HG02870 (cell line): ENCODE data around the gene PTAFR.

Experiments used
- ATAC-seq: cut with Tn5 transposase; IDR thresholded peaks from one replicate; pipeline ENCODE4 v1.9.1; 2021; ENCODE audit warnings: mild to moderate bottlenecking, moderate library complexity; ENCODE audit not compliant: unreplicated experiment

PTAFR gene

DNA sequence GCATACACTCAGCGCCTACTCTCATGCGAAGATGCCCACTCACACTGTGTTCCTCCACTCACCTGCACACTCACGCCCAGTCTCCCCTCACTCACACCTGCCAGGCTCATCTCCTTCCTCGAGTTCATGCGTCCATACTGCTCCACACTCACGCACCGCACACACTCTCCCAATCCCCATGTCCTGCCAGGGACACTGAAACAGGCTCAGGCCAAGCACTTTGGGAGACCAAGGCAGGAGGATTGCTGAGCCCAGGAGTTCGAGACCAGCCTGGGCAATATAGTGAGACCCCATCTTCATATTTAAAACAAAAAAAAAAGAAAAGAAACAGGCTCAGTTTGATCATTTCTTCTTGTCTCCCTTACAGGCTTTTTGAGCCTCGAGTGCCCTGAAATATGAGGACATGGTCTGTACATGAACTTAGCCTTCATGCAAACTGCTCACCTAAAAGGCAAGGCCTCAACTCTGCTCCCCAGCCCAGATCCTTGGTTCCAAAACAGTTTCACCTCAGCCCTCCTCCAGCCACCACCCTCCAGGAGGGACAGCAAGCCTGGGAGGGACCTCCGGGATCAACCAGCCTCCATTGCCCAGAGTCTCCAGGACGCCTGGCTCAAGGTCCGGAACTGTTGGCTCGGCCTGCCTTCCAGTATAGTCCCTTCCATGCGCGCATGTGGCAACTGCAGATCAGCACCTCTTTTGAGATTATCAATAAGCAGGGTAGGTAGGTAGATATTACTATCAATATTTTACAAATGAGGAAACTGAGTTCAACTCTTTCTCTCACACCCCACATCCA is 2.4 kb upstream of the PTAFR start:
- ATAC-seq, result no peak

DNA sequence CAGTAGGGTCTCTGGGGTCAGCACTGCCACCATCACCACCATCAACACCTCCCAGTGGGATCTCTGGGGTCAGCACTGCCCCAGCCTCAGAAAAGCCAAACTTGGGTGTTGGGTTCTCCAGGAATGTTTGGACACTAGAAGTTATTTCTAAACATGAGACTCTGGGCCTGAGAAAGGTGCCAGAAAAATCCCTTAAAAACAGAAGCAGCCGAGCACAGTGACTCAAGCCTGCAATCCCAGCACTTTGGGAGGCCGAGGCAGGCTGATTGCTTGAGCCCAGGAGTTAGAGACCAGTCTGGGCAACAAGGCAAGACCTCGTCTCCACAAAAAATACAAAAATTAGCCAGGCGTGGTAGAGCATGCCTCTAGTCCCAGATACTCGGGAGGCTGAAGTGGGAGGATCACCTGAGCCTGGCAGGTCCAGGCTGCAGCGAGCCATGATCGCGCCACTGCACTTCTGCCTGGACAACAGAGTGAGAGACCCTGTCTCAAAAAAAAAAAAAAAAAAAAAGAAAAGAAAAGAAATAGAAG is 470 bp downstream of the PTAFR start:
- no peak for ATAC-seq

DNA sequence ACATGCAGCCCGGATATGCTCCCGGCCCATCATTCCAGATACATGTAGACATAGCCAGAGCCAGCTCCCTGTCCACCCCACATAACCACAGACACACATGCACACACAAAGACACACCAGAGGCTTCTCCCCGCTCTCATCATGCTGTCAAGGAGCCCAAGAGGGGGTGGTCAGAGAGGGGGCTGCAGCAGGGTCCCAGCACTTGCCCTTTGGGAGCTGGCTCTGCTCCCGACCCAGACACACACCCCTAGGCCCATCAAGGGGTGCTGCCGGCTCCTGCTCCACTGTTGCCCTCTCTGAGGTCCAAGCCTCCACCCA is 2.6 kb downstream of the PTAFR start:
- no peak for ATAC-seq

DNA sequence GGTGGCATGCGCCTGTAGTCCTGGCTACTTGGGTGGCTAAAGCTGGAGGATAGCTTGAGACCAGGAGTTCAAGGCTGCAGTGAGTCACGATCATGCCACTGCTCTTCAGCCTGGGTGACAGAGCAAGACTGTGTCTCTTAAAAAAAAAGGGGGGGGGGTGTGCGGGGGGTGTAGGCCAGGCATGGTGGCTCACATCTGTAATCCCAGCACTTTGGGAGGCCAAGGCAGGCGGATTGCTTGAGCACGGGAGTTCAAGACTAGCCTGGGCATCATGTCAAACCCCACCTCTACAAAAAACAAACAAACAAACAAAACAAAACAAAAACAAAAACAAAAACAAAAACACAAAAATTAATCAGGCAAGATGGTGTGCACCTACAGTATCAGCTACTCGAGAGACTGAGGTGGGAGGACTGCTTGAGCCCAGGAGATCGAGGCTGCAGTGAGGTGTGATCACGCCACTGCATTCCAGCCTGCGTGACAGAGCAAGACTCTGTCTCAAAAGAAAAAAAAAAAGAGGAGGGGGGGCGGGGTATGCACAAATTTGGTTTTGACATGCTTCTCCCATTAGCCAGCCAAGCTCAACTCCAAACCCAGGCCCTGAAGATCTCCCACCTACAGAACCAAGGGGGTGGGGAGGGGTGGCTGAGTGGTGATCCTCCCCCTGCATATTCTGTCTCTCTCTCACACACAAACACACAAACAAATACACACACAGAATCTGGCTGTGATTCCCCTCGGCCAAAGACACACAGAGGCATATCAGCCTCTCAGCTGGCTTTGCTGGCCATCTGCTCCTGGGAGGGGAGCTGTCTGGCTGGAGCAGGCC is 3.1 kb downstream of the PTAFR start:
- ATAC-seq, result no peak

DNA sequence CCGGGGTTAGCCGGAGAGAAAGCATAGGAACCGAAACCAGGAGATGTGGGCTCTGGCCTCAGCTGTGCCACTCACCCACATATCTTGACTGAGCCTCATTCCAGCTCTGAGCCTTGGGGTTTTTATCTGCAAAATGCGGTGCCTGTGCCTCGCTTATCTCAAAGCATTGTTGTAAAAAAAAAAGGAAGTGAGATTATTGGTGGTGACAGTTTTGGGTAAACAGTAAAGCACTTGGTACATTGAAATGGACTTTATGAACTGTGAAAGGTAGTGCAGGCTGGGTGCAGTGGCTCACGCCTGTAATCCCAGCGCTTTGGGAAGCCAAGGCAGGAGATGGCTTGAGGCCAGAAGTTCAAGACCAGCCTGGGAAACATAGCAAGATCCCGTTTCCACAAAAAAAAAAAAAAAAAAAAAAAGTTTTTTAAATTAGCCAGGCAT is 3.8 kb downstream of the PTAFR start:
- ATAC-seq, result peak; percentile 49

DNA sequence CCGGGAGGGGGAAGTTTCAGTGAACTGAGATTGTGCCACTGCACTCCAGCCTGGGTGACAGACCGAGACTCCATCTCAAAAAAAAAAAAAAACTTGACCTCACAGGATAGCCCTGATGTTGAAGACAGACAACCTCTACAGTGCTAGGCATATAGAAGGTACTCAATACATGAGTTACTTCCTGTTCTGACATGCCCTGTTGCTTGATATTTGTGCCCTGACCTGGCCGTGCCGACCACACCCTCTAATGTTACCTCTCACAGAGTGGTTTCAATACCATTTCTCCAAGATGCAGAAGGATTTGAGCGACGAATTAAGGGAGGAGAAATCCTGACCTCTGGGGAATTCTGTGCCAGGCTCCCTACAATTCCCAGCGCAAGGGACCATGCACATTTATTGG is 5.2 kb downstream of the PTAFR start:
- ATAC-seq, result no peak

DNA sequence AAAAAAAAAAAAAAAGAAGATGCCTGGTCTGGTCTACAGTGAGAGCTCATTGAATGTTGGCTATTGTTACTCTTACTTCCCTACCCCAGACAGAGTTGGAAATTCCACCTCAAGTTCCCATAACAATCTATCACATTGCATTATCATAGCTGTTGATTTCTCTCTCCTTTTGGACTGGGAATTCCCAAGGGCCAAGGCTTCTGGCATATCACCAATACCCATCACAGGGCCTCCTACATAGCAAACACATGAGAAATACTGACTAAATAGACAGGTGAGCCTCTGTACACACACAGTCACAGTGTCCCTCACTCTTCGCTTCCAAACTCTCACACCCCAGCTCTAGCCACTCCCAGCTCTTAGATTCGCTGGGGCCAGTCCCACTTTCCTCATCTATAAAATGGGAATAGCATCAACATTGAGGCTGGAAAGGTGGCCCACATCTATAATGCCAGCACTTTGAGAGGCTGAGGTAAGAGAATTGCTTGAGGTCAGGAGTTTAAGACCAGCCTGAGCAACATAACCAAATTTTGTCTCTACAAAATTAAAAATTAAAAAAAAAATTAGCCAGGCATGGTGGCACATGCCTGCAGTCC is 6.4 kb downstream of the PTAFR start:
- ATAC-seq, result no peak

DNA sequence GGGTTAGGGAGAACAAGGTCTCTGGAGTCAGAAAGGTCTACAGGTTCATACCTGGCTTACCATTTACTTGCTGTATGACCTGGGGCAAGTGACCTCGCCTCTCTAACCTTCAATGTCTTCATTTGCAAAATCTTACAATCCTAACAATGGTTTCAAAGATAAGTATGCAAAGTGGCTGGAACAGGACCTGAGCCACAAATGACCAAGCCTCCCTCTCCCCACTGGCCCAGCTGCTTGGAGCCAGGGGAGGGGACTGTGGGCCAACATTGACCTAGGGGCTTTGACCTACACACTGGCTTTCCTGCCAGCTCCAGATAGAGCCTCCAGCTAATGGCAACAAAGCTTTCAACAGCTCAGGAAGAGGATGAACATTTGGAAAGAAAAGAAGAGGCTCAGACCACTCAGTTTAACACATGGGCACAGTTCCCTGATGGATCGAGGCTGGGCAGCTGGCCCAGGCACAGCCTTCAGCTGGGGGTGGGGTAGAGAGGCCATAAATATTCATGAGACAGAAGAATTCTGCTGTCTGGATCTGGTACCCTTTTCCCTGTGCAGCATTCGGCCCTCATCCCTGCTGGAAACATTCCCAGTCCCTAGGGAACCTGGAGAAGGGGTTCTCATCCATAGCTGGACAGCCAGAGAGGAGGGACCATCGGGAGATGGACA is 12.9 kb downstream of the PTAFR start:
- ATAC-seq, result no peak

DNA sequence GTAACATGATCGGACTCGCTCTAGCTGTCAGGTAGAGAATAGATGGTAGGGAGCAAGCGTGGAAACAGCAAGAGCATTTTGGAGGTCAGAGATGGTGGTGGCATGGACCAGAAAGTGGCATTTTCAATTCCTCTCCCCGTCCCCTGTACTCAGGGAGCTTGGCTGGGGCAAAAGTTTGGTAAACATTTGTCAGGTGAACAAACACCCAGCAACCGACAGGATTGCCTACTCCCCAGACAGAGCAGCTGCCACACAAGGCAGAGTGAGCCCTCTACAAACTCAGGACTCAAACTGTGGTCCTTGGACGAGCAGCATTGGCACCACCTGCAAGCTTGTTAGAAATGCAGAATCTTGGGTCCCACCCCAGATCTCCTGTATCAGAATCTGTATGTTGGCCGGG is 14.3 kb downstream of the PTAFR start:
- no peak for ATAC-seq

DNA sequence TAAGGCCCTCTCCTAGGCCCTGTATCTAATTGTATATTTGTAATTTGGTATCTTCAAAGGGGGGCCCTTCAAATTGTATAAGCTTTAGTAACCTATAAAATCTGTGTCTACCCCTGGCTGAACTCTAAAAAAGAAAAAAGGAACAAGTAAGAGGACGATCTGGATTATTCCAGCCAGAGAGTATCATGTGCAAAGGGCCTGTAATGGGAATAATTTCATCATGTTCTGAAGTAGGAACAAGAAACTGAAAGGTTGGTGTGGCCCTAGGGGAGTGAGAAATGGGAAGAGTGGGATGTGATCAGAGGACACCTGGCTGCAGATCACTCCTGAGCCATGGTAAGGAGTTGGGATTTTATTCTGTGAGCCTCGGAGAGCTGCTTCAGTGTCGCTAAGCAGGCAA is 14.7 kb downstream of the PTAFR start:
- ATAC-seq, result no peak

DNA sequence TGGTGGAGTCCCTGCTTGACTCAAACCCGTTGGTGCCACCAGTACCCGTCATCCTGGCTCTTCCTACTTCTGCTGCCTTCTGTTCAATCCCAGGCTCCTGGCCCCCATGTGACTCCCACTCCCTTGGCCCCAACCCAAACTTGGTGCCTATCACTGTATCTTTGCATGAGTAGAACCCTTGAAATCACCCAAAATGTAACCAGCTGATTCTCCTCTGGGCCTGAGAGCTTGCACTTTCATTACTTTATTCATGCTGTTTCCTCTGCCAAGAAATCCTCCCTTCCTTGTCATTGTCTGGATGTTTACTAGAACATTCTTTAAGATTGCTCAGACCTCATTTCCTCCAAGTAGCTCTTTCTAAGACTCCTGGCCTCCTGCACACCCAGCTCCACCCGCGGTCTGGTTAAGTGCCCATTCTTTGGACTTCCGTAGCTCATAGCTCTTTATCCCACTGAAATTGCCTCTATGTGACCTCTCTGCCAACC is 15.7 kb downstream of the PTAFR start:
- no peak for ATAC-seq

DNA sequence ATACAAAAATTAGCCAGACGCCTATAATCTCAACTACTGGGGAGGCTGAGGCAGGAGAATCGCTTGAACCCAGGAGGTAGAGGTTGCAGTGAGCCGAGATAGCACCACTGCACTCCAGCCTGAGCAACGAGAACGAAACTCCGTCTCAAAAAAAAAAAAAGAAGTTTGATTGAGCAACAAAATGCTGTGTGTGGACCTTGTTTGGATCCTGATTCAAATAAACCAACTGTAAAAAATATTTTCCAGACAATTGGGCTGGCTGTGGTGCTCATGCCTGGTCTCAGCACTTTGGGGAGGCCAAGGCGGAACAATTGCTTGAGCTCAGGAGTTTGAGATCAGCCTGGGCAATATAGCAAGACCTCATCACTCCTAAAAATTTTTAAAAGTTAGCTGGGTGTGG is 16.8 kb downstream of the PTAFR start:
- no peak for ATAC-seq

DNA sequence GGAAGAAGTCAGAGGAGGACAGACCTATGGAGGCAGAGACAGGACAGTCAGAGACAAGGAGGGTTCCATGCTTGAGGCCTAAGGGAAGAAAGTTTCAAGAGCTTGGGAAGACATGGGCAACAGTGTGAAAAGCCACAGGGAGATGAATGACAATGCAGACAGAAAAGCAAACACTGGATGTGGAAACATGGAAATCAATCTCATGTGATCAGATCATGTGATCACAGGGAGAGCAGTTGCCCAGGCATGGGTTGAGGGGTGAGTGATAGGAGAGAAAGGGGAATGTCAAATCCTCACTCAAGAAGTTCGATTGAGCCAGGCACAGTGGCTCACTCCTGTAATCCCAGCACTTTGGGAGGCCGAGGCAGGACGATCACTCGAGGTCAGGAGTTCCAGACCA is 17.2 kb downstream of the PTAFR start:
- no peak for ATAC-seq

DNA sequence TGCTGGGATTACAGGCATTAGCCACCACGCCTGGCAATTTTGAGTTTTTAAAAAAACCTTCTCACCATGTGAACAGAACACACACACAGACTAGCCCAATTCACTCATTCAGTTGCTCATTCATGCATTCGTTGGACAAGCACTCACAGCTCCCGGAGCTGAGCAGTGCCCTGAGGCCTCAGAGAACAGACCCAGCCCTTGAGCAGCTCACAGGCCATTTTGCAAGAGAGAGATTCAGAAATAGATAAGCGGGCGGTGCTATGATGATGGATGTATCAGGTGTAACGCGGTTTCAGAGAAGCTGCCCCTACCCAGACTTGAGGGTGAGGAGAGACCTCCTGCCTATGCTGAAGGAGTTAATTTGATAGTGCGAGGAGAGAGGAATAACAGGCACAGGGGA is 18.6 kb downstream of the PTAFR start:
- no peak for ATAC-seq

DNA sequence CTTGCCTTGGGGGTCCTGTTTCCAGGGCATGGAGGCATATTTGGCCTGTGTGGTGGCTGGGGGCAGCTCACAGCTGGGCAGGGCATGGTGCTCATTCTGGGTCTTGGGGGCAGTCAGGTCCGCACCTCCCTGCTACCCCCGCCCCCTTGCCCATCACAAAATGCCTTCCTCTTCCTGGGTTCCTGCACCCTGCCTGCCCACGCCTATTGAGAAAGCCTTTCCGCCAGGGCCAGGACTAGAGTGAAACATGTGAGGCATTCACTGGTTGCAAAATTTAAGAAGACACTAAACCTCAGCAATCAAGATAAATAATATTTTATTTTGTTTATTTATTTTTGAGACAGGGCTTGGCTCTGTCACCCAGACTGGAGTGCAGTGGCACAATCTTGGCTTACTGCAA is 19.7 kb downstream of the PTAFR start:
- ATAC-seq, result no peak

DNA sequence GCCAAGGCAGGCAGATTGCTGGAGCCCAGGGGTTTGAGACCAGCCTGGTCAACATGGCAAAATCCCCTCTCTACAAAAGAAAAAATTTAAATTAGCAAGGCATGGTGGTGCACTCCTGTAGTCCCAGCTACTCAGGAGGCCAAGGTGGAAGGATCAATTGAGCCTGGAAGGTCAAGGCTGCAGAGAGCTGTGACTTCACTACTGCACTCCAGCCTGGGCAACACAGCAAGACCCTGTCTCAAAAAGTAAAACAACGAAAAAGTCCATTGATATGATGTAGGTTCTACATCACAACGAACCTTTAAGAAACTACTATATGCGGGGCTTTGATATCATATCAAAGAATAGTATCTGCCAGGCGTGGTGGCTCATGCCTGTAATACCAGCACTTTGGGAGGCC is 20.9 kb downstream of the PTAFR start:
- ATAC-seq, result no peak

DNA sequence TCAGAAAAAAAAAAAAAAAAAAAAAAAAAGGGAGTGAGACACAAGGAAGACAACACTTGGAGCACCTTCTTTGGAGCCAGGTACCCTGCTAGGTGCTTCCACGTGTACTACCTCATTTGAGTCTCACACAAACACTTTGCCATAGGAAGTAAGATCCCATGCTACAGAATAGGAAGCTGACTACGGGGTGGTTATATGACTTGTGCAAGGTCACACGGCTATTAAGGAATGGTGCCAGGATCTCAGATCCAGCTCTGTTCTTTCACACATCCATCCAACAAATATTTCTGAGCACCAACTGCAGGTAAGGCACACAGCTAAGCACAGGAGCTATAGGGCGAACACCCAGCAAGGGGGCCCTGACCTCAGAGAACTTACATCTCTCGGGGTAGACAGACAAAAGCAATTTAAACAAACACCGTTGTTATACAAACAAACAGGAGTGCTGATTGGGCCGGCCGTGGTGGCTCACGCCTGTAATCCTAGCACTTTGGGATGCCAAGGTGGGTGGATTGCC is 22.4 kb downstream of the PTAFR start:
- no peak for ATAC-seq

DNA sequence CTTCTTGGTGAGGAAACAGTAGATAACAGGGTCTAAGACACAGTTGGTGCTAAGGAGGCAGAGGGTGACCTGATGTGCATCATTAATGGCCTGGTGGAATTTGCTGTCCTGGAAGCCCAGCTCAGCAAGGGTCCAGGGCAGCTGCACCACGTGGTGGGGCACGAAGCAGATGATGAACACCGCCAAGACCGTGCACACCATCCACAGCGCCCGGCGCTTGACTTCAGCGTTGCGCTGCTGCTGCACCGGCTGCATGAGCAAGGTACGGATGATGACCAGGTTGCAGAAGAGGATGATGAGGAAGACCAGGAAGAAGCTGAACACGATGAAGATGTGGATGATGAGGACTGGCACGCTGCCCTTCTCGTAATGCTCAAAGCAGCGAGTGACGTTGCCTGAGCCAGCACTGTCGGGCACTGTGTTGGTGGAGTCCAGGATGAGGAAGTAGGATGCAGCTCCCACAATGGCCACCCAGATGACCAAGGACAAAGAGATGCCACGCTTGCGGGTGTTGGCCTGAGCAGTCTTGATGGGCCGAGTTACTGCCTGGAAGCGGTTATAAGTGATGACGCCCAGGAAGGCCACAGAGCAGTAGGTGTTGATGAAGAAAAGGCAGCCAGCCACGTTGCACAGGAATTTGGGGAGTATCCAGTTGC is 26.2 kb downstream of the PTAFR start:
- no peak for ATAC-seq

DNA sequence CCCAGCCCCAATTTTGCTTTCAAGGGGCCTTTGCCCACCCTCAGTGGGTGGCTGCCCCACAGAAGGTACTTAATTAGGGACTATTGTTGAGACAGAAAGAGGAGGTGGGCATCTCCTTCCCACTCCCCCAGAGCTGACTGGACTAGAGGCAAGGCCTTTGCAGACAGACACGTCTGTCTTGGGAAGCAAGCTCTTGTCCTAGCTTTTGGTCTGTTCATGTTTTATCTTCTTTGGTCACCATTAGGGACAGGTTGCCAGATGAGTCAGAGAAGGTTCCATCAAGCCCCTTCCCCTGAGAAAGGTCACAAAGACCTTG is 27.7 kb downstream of the PTAFR start:
- no peak for ATAC-seq

DNA sequence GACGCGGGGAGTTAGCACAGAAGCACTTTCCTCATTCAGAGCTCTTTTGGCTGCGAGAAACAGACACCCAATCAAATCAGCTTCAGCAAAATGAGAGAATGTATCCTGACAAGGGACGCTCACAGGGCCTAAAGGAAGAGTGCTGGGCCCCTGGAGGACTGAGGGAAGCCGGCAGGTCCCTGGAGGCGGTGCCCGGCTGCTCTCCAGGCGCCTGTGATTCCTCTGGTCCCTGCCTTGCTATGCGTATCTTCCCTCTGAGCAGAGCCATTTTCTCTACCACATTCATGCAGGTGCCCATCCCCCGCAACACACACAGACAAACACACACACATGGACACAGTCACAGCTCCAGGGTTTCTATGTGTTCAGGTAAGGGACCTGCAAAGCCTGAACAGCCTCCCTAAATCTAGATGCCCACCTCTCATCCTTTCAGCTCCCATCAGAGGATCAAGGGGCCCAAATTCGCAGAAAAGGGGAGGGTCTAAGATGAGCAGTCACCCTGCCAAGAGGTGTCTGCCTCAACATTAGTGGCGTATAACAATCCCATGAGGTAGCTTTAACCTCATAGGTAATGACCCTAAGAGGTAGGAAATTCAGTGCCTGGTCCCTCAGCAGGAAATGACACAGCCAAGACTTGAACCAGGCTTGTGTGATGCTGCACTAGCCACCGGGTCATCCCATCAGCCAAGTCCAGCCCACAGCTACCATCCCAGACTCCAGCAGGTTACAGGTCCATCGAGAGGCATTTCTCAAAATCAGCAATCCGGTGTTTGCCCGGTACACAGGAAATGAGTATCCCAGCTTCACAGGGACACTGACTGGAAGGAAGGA is 29.0 kb downstream of the PTAFR start:
- ATAC-seq, result peak; percentile 4
